Sigmoid colon (tissue), 4 donors: ENCODE results near the gene PLXNB2.

Experiments
- CTCF ChIP-seq, 4 experiments: fragments of 450-650 bp in 3 of 4; fragments of 200-600 bp in 1 of 4; IDR thresholded peaks; one replicate each; pipeline ENCODE4 v1.5.1; 2016 to 2019; ENCODE audit warnings: antibody characterized with exemption in 4 of 4, mild to moderate bottlenecking in 3 of 4, moderate library complexity in 2 of 4
- POLR2A ChIP-seq, 2 donors: fragments of 450-650 bp; IDR thresholded peaks; one replicate each; pipeline ENCODE4 v1.6.1; 2016; ENCODE audit warnings: antibody characterized with exemption in 2 of 2, mild to moderate bottlenecking in 2 of 2, moderate library complexity in 2 of 2
- POLR2AphosphoS5 ChIP-seq, 4 donors: sonication (generic); formaldehyde crosslinking; IDR thresholded peaks; one replicate each; pipeline ENCODE4 v1.6.1; 2017; ENCODE audit warnings: antibody characterized with exemption in 4 of 4

DNA sequence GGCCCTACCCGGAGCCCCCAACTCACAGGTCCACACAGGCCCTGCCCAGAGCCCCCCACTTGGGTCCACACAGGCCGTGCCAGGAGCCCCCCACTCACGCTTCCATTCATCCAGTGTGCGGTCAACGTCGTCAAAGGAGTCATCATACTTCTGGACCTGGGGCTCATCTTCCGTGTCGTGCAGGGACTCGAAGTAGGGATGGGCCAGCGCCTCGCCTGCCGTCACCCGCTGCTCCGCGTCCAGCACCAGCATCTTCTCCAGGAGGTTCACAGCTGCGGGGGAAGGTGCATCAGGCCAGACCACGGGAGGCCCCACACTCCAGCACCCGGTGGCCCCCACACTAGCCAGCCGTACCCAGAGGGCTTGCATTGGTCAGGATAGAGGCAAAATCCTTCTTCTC lies 52.3 kb downstream of the PLXNB2 start:
- TF ChIP-seq CTCF (IDR thresholded peaks at IDR 0.05) (no peak), POLR2AphosphoS5 (IDR thresholded peaks at IDR 0.05) (no peak), POLR2A (IDR thresholded peaks at IDR 0.05) (no peak)
